GM08714 (cell line): ENCODE data around the gene SORCS2.

Experiments
- H3K4me3 ChIP-seq: fragments of 200-500 bp; sonication (Bioruptor generic); 2 replicates; pipeline ENCODE4 v1.5.1; 2014; ENCODE audit warnings: mild to moderate bottlenecking, low read length, inconsistent platforms
- ZNF274 ChIP-seq: IDR thresholded peaks from 2 replicates; pipeline ENCODE4 v1.6.1; 2012; ENCODE audit warnings: mild to moderate bottlenecking, low read depth, low read length

Gene SORCS2

GRCh38 chr4:7240306-7240705 is 48.0 kb downstream of the SORCS2 start:
- TF ChIP-seq ZNF274: no peak
- no peak overlapping the region for H3K4me3 ChIP-seq

GRCh38 chr4:7241597-7242125 is 49.3 kb downstream of the SORCS2 start:
- H3K4me3 ChIP-seq: no peak overlapping the region
- TF ChIP-seq ZNF274: no peak

- no peak overlapping the region for H3K4me3 ChIP-seq
- no peak for TF ChIP-seq ZNF274
Measured at GRCh38 chr4:7242766-7243165, 50.4 kb downstream of the SORCS2 start.

- no peak overlapping the region for H3K4me3 ChIP-seq
- no peak for TF ChIP-seq ZNF274
Measured at GRCh38 chr4:7243609-7244330, 51.4 kb downstream of the SORCS2 start.

GRCh38 chr4:7244331-7244665 is 52.0 kb downstream of the SORCS2 start:
- no peak for TF ChIP-seq ZNF274
- H3K4me3 ChIP-seq: no peak overlapping the region

GRCh38 chr4:7244751-7245320 is 52.5 kb downstream of the SORCS2 start:
- no peak for TF ChIP-seq ZNF274
- no peak overlapping the region for H3K4me3 ChIP-seq

- H3K4me3 ChIP-seq: no peak overlapping the region
- no peak for TF ChIP-seq ZNF274
Measured at GRCh38 chr4:7247521-7247920, 55.2 kb downstream of the SORCS2 start.

GRCh38 chr4:7247946-7248345 is 55.6 kb downstream of the SORCS2 start:
- no peak for TF ChIP-seq ZNF274
- no peak overlapping the region for H3K4me3 ChIP-seq

GRCh38 chr4:7248857-7249256 is 56.5 kb downstream of the SORCS2 start:
- no peak for TF ChIP-seq ZNF274
- H3K4me3 ChIP-seq: no peak overlapping the region

- TF ChIP-seq ZNF274: no peak
- H3K4me3 ChIP-seq: no peak overlapping the region
Measured at GRCh38 chr4:7251321-7251720, 59.0 kb downstream of the SORCS2 start.

GRCh38 chr4:7252051-7252450 is 59.7 kb downstream of the SORCS2 start:
- TF ChIP-seq ZNF274: no peak
- no peak overlapping the region for H3K4me3 ChIP-seq

GRCh38 chr4:7252510-7253340 is 60.4 kb downstream of the SORCS2 start:
- H3K4me3 ChIP-seq: no peak overlapping the region
- TF ChIP-seq ZNF274: no peak

GRCh38 chr4:7253341-7253700 is 61.0 kb downstream of the SORCS2 start:
- TF ChIP-seq ZNF274: no peak
- no peak overlapping the region for H3K4me3 ChIP-seq

- no peak overlapping the region for H3K4me3 ChIP-seq
- TF ChIP-seq ZNF274: no peak
Measured at GRCh38 chr4:7253837-7254236, 61.5 kb downstream of the SORCS2 start.
